HG02763 (cell line): ENCODE results near the gene LGALS4.
A peak's percentile ranks its signal among the peaks of the same experiment; 100 is the strongest.
"Not testable (repeated sequence)": the region's sequence is repeated elsewhere in the genome, so short reads cannot be mapped to it uniquely, and the experiment has no call there.

Source experiments
- ATAC-seq: cut with Tn5 transposase; IDR thresholded peaks from one replicate; pipeline ENCODE4 v1.9.1; 2021; ENCODE audit warnings: mild to moderate bottlenecking, moderate library complexity; ENCODE audit not compliant: unreplicated experiment

The LGALS4 gene

GRCh38 chr19:38842439-38843174 is 29.9 kb upstream of the LGALS4 start:
- ATAC-seq = no peak

DNA sequence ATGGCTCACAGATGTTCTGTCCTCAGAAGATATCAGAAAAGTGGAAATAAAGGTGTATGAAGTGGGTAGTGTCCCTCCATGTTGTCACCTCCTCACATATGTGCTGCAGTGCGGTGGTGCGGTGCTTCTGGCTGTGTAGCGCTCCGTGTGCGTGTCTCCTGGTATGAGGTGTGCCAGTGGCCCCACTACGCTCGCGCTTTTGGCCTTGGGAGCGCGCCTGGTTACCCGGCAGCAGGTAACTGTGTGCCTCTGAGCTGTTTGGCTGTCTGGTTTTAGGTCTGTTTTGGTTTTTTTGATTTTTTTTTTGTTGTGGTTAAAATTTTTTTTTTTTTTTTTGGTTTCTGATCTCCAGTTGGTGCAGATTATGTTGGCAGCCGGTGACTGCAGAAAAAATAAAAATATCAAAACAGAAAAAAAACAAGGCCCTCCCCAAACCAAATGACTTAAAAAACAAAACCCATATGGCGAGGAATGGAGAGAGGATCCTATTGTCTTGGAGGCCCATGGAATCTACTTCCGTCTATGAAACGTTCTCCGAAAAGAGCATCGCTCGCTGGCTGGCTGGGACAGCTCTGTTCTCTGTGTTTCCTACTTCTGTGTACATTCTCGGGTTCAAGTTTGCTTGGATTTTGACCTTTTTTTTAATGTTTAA is 29.2 kb upstream of the LGALS4 start:
- ATAC-seq = no peak

- no peak for ATAC-seq
Observed at GRCh38 chr19:38841180-38841766, 28.5 kb upstream of the LGALS4 start.

DNA sequence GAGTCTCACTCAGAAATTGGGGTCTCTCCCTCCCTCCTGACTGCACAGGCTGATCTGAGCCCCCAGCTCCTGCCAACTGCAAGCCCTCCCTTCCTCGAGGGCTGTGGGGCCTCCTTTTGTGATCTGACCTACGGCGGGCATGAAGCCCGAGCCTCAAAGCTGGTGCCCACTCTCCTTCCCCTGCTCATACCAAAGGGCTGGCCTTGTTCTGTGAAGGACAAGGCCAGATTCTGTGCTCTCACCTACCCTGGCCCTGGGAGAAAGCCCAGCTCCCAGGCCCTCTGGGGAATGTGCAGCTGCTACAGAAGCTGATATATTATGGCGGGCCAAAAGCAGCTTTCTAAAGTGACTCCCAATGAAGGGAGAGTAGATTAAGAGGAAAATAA is 27.8 kb upstream of the LGALS4 start:
- no peak for ATAC-seq

GRCh38 chr19:38839816-38840582 is 27.3 kb upstream of the LGALS4 start:
- ATAC-seq = no peak

DNA sequence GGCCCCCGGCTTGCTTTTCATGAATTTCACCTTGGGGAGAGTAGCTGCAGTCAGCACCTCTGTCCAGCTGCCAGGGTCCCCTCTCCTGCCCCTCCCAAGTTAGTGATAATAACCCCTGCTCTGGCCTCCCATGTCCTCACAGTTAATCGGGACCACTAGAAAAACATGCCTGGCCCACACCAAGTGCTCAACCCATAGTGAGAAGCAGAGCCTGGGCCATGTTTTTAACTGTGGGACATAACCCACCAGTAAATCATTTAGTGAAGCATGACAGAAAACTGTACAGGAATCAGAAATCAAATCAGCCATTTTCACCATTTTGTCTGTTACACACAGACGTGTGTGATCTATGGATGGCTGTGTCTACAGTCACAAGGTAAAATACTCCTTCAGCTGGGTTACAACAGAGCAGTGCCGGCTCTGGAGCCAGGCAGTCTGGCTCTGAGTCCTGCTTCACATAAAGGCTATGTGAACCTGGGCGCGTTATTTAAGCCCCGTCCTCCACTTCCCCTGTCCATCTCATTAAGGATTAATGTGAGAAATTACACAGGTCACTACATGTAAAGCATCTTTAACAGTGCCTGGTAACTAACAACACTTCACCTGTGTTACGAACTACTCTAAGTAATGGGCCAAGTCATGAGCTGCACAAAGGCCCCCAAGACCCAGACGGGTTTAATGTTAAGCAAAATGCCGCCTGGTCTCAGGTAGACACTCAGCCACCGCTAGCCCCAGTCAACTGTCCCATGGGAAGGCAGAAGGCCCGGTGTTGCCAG is 26.4 kb upstream of the LGALS4 start:
- no peak for ATAC-seq

GRCh38 chr19:38838208-38838985 is 25.7 kb upstream of the LGALS4 start:
- no peak for ATAC-seq

DNA sequence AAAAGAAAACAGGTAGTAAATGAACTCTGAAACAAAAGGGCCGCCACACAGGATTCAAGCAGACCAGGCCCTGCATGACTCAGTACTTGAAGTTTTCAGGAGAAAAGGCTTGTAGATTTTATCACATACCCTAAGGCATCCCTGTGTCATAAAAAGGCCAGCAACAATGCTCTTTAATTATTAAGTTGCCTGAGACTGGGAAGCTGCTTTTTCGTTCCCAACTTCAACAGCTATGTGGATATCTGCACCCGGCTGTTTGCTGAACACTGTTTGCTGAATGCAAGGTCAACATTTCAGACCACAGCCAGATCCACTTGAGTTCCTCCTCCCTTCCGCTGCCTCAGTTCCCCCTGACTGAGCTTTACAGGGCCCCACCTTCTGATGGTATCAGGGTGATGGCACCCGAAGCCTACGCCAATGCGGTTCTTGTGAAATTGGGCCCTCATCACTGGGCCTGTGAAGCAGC is 24.9 kb upstream of the LGALS4 start:
- ATAC-seq = no peak

- ATAC-seq = no peak
Observed at GRCh38 chr19:38836983-38837626, 24.4 kb upstream of the LGALS4 start.

DNA sequence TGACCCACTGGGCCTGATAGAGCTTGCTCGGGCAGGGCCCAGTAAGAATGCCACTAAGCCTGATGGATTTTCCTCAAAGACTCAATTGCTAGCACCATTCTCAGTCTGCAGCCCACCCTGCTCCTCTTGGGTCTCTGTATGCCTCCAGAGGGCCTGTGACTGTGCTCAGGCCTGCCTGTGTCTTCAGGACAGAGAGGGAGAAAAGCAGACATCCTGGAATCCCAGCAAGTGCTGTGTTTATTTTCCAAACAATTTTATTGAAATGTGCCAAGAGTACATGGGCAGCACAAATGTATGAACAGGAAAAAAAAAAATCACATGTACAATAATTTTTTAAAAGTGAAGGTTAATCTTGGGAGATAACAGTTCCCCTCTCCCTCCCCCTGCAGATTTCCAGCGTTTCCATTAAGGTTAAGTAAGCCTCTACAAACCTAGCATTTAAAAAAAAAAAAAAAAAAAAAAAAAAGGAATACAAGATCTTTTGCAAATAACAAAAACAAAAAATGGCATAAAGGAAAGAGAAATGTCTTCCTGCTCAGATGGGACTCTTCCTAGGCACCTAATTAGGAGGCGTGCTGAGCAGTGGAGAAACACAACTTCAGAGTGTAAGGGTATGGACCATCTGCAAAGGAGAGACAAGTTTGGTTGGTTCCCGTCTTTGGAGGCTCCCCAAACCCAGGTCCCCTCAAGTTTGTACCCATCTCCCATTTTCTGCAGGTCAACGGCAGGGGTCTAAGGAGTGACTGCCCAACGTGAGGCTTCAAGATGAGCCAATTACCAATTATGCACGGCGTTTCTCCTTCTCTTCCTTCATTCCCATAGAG is 23.6 kb upstream of the LGALS4 start:
- no peak for ATAC-seq

GRCh38 chr19:38834590-38834989 is 21.8 kb upstream of the LGALS4 start:
- no peak for ATAC-seq

GRCh38 chr19:38834104-38834490 is 21.4 kb upstream of the LGALS4 start:
- ATAC-seq = no peak

GRCh38 chr19:38833092-38833425 is 20.3 kb upstream of the LGALS4 start:
- ATAC-seq = no peak

DNA sequence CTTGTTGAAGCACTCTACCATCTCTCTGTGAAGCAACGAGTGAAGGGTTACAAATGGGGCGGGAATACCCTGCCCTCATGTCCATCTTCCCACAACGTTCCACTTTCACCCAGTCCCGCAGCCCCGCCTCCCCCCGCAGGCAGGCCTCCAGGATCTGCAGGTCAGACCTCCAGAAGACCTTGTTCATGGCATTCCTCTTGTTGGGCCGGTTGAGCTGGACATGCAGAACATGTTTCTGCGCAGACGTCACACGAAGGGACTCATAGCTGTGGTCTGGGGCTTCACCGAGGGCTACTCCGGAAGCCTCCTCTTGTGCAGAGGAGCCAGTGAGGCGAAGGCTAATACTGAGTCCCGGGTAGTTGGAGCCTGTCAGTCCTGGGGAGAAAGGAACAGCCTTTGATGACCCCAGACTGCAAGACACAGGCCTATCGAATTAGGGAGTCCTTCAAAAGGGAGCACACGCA is 18.4 kb upstream of the LGALS4 start:
- peak; percentile 33 for ATAC-seq

GRCh38 chr19:38830039-38830733 is 17.4 kb upstream of the LGALS4 start:
- no peak for ATAC-seq

DNA sequence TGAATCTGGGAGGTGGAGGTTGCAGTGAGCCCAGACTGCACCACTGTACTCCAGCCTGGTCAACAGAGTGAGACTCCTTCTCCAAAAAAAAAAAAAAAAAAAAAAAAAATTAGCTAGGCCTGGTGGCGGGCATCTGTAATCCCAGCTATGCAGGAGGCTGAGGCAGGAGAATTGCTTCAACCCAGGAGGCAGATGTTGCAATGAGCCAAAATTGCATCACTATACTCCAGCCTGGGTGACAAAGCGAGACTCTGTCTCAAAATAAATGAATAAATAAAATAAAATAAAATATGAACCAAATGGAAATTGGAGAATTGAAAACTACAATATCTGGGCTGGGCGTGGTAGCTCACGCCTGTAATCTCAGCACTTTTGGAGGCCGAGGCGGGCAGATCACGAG is 16.5 kb upstream of the LGALS4 start:
- not testable (repeated sequence) for ATAC-seq

- no peak for ATAC-seq
Observed at GRCh38 chr19:38826856-38827551, 14.3 kb upstream of the LGALS4 start.
